Suppressor macrophage (primary cell): Measurements from ENCODE around the gene ALKBH3.

ENCODE experiments used
- DNase-seq, 4 experiments: peaks; one replicate each; pipeline ENCODE4 v3.0.0-alpha.2; 2020 to 2022

Gene ALKBH3

GRCh38 chr11:43963279-43963620, 82.6 kb downstream of the ALKBH3 start:
- no peak for DNase-seq

GRCh38 chr11:43967661-43968060, 87.0 kb downstream of the ALKBH3 start:
- DNase-seq = no peak

GRCh38 chr11:43968719-43969118, 88.1 kb downstream of the ALKBH3 start:
- DNase-seq = no peak

GRCh38 chr11:43969543-43969942, 88.9 kb downstream of the ALKBH3 start:
- DNase-seq = peak in 1 of 4 experiments; percentile 3
